PFSK-1 (cell line): ENCODE measurements around the gene PLXND1.

Experiments used
- FOXP2 ChIP-seq: optimal IDR thresholded peaks from 2 replicates; pipeline ENCODE3; 2011; ENCODE audit warnings: borderline replicate concordance, control low read depth, inconsistent platforms; ENCODE audit not compliant: insufficient read depth; ENCODE audit errors: extremely low read length, extremely low read depth
- POLR2AphosphoS5 ChIP-seq: IDR thresholded peaks from 2 replicates; pipeline ENCODE4 v1.6.1; 2012; ENCODE audit warnings: low read depth, mild to moderate bottlenecking, control low read depth, low read length, moderate library complexity
- REST ChIP-seq, 2 experiments: IDR thresholded peaks; 2 replicates each; pipeline versions ENCODE4 v1.6.1 to v1.8.0; 2011 to 2012; ENCODE audit warnings: low read depth in 2 of 2, low read length in 2 of 2, control low read depth in 1 of 2, inconsistent platforms in 1 of 2, mild to moderate bottlenecking in 1 of 2, moderate library complexity in 1 of 2; ENCODE audit not compliant: insufficient read depth in 1 of 2
- SIN3A ChIP-seq: IDR thresholded peaks from 2 replicates; pipeline ENCODE4 v1.6.1; 2012; ENCODE audit warnings: mild to moderate bottlenecking, low read length, moderate library complexity, borderline replicate concordance; ENCODE audit not compliant: insufficient read depth
- TAF1 ChIP-seq: IDR thresholded peaks from 2 replicates; pipeline ENCODE4 v1.6.1; 2012; ENCODE audit warnings: low read length, control low read depth, borderline replicate concordance; ENCODE audit not compliant: insufficient read depth

PLXND1 gene

GRCh38 chr3:129531699-129532098 lies 74.8 kb downstream of the PLXND1 start:
- TF ChIP-seq SIN3A (no peak), POLR2AphosphoS5 (no peak), FOXP2 (no peak), TAF1 (no peak), REST (IDR thresholded peaks at IDR 0.05; ENCODE audit: insufficient read depth in 1 of 2, low read depth in 2 of 2, low read length in 2 of 2) (no peak)

- TF ChIP-seq REST (IDR thresholded peaks at IDR 0.05; ENCODE audit: insufficient read depth in 1 of 2, low read depth in 2 of 2, low read length in 2 of 2) (no peak), SIN3A (no peak), TAF1 (no peak), POLR2AphosphoS5 (no peak), FOXP2 (no peak)
Measured at GRCh38 chr3:129530821-129531220, 75.7 kb downstream of the PLXND1 start.

DNA sequence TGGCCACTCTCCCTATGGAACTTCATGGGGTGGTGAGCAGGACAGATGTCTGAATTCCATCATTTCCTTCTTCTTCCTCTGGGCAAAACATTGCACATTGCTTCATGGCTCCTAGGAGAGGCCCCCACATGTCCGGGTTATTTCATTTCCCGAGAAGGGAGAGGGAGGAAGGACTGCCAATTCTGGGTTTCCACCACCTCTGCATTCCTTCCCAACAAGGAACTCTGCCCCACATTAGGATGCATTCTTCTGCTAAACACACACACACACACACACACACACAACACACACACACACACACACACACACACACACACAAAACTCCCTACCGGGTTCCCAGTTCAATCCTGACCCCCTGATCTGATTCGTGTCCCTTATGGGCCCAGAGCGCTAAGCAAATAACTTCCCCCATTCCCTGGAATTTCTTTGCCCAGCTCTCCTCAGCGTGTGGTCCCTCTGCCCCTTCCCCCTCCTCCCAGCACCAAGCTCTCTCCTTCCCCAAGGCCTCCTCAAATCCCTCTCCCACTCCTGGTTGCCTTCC lies 76.2 kb downstream of the PLXND1 start:
- TF ChIP-seq POLR2AphosphoS5 (no peak), SIN3A (no peak), TAF1 (no peak), REST (IDR thresholded peaks at IDR 0.05; ENCODE audit: insufficient read depth in 1 of 2, low read depth in 2 of 2, low read length in 2 of 2) (no peak), FOXP2 (no peak)

GRCh38 chr3:129529436-129530210 lies 76.9 kb downstream of the PLXND1 start:
- no peak for TF ChIP-seq REST (IDR thresholded peaks at IDR 0.05; ENCODE audit: insufficient read depth in 1 of 2, low read depth in 2 of 2, low read length in 2 of 2)
- TF ChIP-seq SIN3A, result no peak
- no peak for TF ChIP-seq TAF1
